B cell (primary cell): ENCODE measurements around the gene PJA1. TPM values are rescaled to one million over a fixed set of nuclear protein-coding genes. Genes with fewer than 3 reads are reported as not detected.

ENCODE experiments used
- ATAC-seq: fragments of 200-7000 bp; cut with Tn5 transposase; one replicate; pipeline ENCODE4 v1.10.0; 2021; ENCODE audit warnings: low read depth, mild to moderate bottlenecking, moderate number of reproducible peaks, moderate library complexity
- CTCF ChIA-PET: fragments of 350-600 bp; sonication (Branson Sonifier 250); formaldehyde crosslinking; loops from one replicate; lab custom pipeline; 2021; ENCODE audit warnings: antibody characterized with exemption, inconsistent platforms; lab: Charles Lee
- POLR2A ChIA-PET: fragments of 350-600 bp; sonication (Branson Sonifier 250); formaldehyde crosslinking; loops from one replicate; lab custom pipeline; 2021; ENCODE audit warnings: antibody characterized with exemption; lab: Charles Lee
- DNase-seq: peaks from one replicate; pipeline ENCODE4 v3.0.0; 2013
- H2AFZ ChIP-seq: 2 replicates; pipeline ENCODE4 v1.6.1; 2012; ENCODE audit warnings: mild to moderate bottlenecking, low read depth, low read length; ENCODE audit not compliant: insufficient read depth, poor library complexity, severe bottlenecking
- H3K27ac ChIP-seq, 2 donors: 1 replicate in 1 of 2; 2 replicates in 1 of 2; pipeline ENCODE4 v1.5.1; 2012 to 2013; ENCODE audit warnings: low read length in 2 of 2, mild to moderate bottlenecking in 2 of 2, moderate library complexity in 1 of 2
- H3K27me3 ChIP-seq, 4 experiments: fragments of 200-600 bp in 1 of 4; sonication (generic) in 1 of 4; replicated peaks in 1 of 4; 1 replicate in 2 of 4; 2 replicates in 2 of 4; pipeline versions ENCODE4 v1.6.1 to v1.7.0; 2013 to 2016; ENCODE audit warnings: low read length in 3 of 4, mild to moderate bottlenecking in 2 of 4, mixed read lengths in 1 of 4, moderate library complexity in 1 of 4; ENCODE audit not compliant: insufficient read depth in 4 of 4, control insufficient read depth in 3 of 4; ENCODE audit errors: control extremely low read depth in 1 of 4
- H3K36me3 ChIP-seq, 2 experiments: replicated peaks in 1 of 2; 1 replicate in 1 of 2; 2 replicates in 1 of 2; pipeline versions ENCODE4 v1.6.1 to v1.7.1; 2013; ENCODE audit warnings: low read length in 1 of 2; ENCODE audit not compliant: insufficient read depth in 2 of 2, control insufficient read depth in 1 of 2; ENCODE audit errors: control extremely low read depth in 1 of 2, extremely low read depth in 1 of 2
- H3K4me1 ChIP-seq, 2 donors: fragments of 200-600 bp in 1 of 2; sonication (generic) in 1 of 2; 1 replicate in 1 of 2; 2 replicates in 1 of 2; pipeline versions ENCODE4 v1.5.1 to v1.6.1; 2013 to 2017; ENCODE audit warnings: low read length in 2 of 2; ENCODE audit not compliant: control insufficient read depth in 2 of 2, insufficient read depth in 2 of 2
- H3K4me2 ChIP-seq: replicated peaks from 2 replicates; pipeline ENCODE3; 2012; ENCODE audit warnings: mild to moderate bottlenecking, low read depth, low read length; ENCODE audit not compliant: poor library complexity, severe bottlenecking
- H3K4me3 ChIP-seq, 5 experiments: fragments of 200-600 bp in 1 of 5; sonication (generic) in 1 of 5; 1 replicate in 3 of 5; 2 replicates in 2 of 5; pipeline versions ENCODE4 v1.5.1 to v1.7.0; 2011 to 2016; ENCODE audit warnings: low read length in 4 of 5, mild to moderate bottlenecking in 4 of 5, low read depth in 2 of 5, control low read depth in 1 of 5, moderate library complexity in 1 of 5; ENCODE audit not compliant: insufficient read depth in 1 of 5; ENCODE audit errors: control extremely low read depth in 1 of 5, extremely low read depth in 1 of 5
- H3K79me2 ChIP-seq: fragments of 200-600 bp; sonication (generic); one replicate; pipeline ENCODE4 v1.6.0; 2016; ENCODE audit warnings: low read length; ENCODE audit not compliant: control insufficient read depth, insufficient read depth
- H3K9ac ChIP-seq: fragments of 200-600 bp; sonication (generic); 2 replicates; pipeline ENCODE4 v1.6.1; 2017; ENCODE audit warnings: mild to moderate bottlenecking, low read length, moderate library complexity
- H3K9me3 ChIP-seq, 3 donors: one replicate each; pipeline versions ENCODE4 v1.6.1 to v1.7.1; 2013; ENCODE audit warnings: low read length in 2 of 3; ENCODE audit not compliant: control insufficient read depth in 2 of 3, insufficient read depth in 1 of 3; ENCODE audit errors: control extremely low read depth in 1 of 3
- H4K20me1 ChIP-seq: 2 replicates; pipeline ENCODE4 v1.6.0; 2012; ENCODE audit warnings: mild to moderate bottlenecking, low read length; ENCODE audit not compliant: insufficient read depth, control insufficient read depth, poor library complexity, severe bottlenecking
- H3K27ac Mint-ChIP-seq: one replicate; pipeline ENCODE4 v1.8.0; 2021; ENCODE audit warnings: mixed read lengths
- H3K27me3 Mint-ChIP-seq: one replicate; pipeline ENCODE4 v1.8.0; 2021; ENCODE audit warnings: mixed read lengths
- H3K4me1 Mint-ChIP-seq: one replicate; pipeline ENCODE4 v1.8.0; 2021; ENCODE audit warnings: mixed read lengths
- H3K4me3 Mint-ChIP-seq: one replicate; pipeline ENCODE4 v1.8.0; 2021; ENCODE audit warnings: mixed read lengths
- H3K9me3 Mint-ChIP-seq: one replicate; pipeline ENCODE4 v1.8.0; 2022; ENCODE audit warnings: mixed read lengths; ENCODE audit not compliant: insufficient read depth
- CTCF ChIP-seq: fragments of 200-600 bp; IDR thresholded peaks from one replicate; pipeline ENCODE4 v1.8.0; 2022; ENCODE audit warnings: antibody characterized with exemption, mild to moderate bottlenecking
- EZH2 ChIP-seq: IDR thresholded peaks from 2 replicates; pipeline ENCODE4 v1.6.1; 2012; ENCODE audit warnings: borderline replicate concordance, low read depth, mild to moderate bottlenecking, moderate library complexity, low read length; ENCODE audit not compliant: insufficient read depth, poor library complexity, severe bottlenecking
- WGBS: methylation state at CpG from one replicate; pipeline ENCODE4 v1.1.5; 2013; ENCODE audit warnings: missing lambda C conversion rate; ENCODE audit not compliant: insufficient coverage; 5-methylcytosine and 5-hydroxymethylcytosine counted together
- intact Hi-C: fragments of 100-400 bp; cut with micrococcal nuclease; formaldehyde crosslinking; loops from one replicate; pipeline ENCODE4 v1.10.0; 2022
- polyA plus RNA-seq: library from polyadenylated mRNA; depleted of rRNA; stranded (reverse); fragments of >200 nt; gene quantifications from 2 replicates; pipeline ENCODE4 v1.2.3, GENCODE V29; 2012
- total RNA-seq, 2 donors: library from RNA; stranded (reverse); fragments of 120-200 nt in 1 of 2; gene quantifications; 1 replicate in 1 of 2; 2 replicates in 1 of 2; pipeline versions ENCODE4 v1.2.3 to v1.2.4, GENCODE V29; 2013 to 2022

The PJA1 gene
- total and polyA plus RNA-seq, 2 donors (not counting 1 experiment from before 2014, with no cell fraction given), result 17.7 to 21.3 TPM

GRCh38 chrX:69156638-69157037 is 8.6 kb downstream of the PJA1 start:
- Mint-ChIP-seq H3K27me3 (no peaks in the 10 kb centered on the region), H3K9me3 (no peaks in the 10 kb centered on the region), H3K27ac (no peak overlapping the region), H3K4me1 (no peaks in the 10 kb centered on the region), H3K4me3 (no peak overlapping the region)
- TF ChIP-seq EZH2, result no peak
- TF ChIP-seq CTCF, result no peak
- Histone ChIP-seq H3K4me3 (no peak overlapping the region), H3K27me3 (no peaks in the 10 kb centered on the region), H2AFZ (no peak overlapping the region), H3K9ac (no peak overlapping the region), H3K79me2 (no peaks in the 10 kb centered on the region), H3K9me3 (no peaks in the 10 kb centered on the region), H3K36me3 (no peaks in the 10 kb centered on the region), H3K4me2 (no peak overlapping the region), H3K4me1 (no peaks in the 10 kb centered on the region), H4K20me1 (no peaks in the 10 kb centered on the region), H3K27ac (no peak overlapping the region)
- DNase-seq, result no peak
- ATAC-seq, result no peak
- intact Hi-C loops, result no loop called here
- CTCF ChIA-PET, result interaction anchor here (1.0 kb wide), 1 partner anchor 328 kb away, joined by 4 read pairs; the partner anchor contains the start of gene EFNB1
- POLR2A ChIA-PET, result no interaction called here
- WGBS, result no CpG with 5 or more reads among the region's 5 CpGs

DNA sequence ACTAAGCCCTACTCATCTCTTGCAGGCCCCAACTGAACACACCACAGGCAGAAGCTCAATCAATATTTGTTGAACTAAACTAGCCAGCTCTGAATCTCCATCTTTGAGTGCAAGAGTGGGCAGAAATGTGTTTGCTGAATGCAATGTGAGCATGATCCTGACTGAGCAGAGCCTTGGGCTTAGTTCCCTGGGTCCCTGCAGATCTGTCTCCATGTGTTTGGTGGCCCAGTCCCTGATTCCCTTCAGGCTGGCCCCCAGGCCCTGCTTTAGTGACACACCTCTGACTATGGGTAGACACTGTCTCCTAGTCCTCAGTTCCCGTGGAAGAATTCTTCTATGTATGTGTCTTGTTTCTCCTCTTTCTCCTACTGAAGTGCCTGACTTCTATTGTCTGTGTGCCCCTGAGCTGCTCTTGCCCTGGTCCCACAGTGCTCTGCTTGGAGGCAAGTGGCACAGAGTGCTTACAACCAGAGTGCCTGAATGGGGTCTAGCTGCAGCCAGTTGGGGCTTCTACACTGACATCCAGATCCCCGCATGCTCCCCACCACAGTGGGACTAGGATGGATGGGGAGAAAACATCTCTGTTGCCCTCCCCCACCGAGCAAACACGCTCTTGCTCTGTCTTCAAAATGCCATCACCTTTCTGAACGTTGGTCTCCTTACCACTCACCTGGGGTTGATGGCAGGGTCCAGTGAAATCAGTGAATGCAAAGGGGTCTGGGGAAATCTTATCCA is 9.3 kb downstream of the PJA1 start:
- DNase-seq (no peak), ATAC-seq (no peak)
- Histone ChIP-seq H3K27me3 (no peaks in the 10 kb centered on the region), H2AFZ (no peak overlapping the region), H3K4me3 (no peak overlapping the region), H3K4me2 (no peak overlapping the region), H3K36me3 (no peaks in the 10 kb centered on the region), H3K4me1 (no peaks in the 10 kb centered on the region), H3K27ac (no peak overlapping the region), H3K9me3 (no peaks in the 10 kb centered on the region), H3K9ac (no peak overlapping the region), H4K20me1 (no peaks in the 10 kb centered on the region), H3K79me2 (no peaks in the 10 kb centered on the region)
- no peak overlapping the region for H3K4me3 Mint-ChIP-seq
- H3K27me3 Mint-ChIP-seq, result peaks cover 4% of the 10 kb centered on the region
- no peak overlapping the region for H3K27ac Mint-ChIP-seq
- TF ChIP-seq CTCF (no peak), EZH2 (no peak)
- no peaks in the 10 kb centered on the region for H3K4me1 Mint-ChIP-seq
- intact Hi-C loops, result no loop called here
- ChIA-PET CTCF (no interaction called here), POLR2A (no interaction called here)
- H3K9me3 Mint-ChIP-seq, result no peaks in the 10 kb centered on the region
- no CpG with 5 or more reads among the region's 5 CpGs for WGBS
